NCI-H526 treated with DMSO at 0.1 percent for 48 hours (cell line): ENCODE data around the gene SLC44A4.
"Not testable (repeated sequence)": the region's sequence is repeated elsewhere in the genome, so short reads cannot be mapped to it uniquely, and the experiment has no call there.

Experiments used
- DNase-seq: peaks from one replicate; lab custom pipeline; 2025; lab: John Stamatoyannopoulos, UW

The SLC44A4 gene

GRCh38 chr6:31858707-31859106, 20.1 kb downstream of the SLC44A4 start:
- no peak for DNase-seq

- not testable (repeated sequence) for DNase-seq
Measured at GRCh38 chr6:31857774-31858173, 21.0 kb downstream of the SLC44A4 start.

GRCh38 chr6:31851980-31852718, 26.6 kb downstream of the SLC44A4 start:
- not testable (repeated sequence) for DNase-seq

GRCh38 chr6:31851485-31851832, 27.3 kb downstream of the SLC44A4 start:
- DNase-seq: no peak

GRCh38 chr6:31850765-31851484, 27.9 kb downstream of the SLC44A4 start:
- no peak for DNase-seq

- DNase-seq: no peak
Measured at GRCh38 chr6:31847276-31847978, 31.4 kb downstream of the SLC44A4 start.

GRCh38 chr6:31844507-31844906, 34.3 kb downstream of the SLC44A4 start:
- no peak for DNase-seq

- no peak for DNase-seq
Measured at GRCh38 chr6:31842053-31842452, 36.7 kb downstream of the SLC44A4 start.

- DNase-seq: not testable (repeated sequence)
Measured at GRCh38 chr6:31839779-31840126, 39.0 kb downstream of the SLC44A4 start.

GRCh38 chr6:31838968-31839367, 39.8 kb downstream of the SLC44A4 start:
- no peak for DNase-seq

GRCh38 chr6:31838114-31838553, 40.7 kb downstream of the SLC44A4 start:
- not testable (repeated sequence) for DNase-seq

- DNase-seq: no peak
Measured at GRCh38 chr6:31837369-31838113, 41.3 kb downstream of the SLC44A4 start.

GRCh38 chr6:31836474-31837368, 42.1 kb downstream of the SLC44A4 start:
- no peak for DNase-seq

GRCh38 chr6:31836047-31836473, 42.7 kb downstream of the SLC44A4 start:
- DNase-seq: no peak

- peak; percentile 85 for DNase-seq
Measured at GRCh38 chr6:31834367-31835250, 44.2 kb downstream of the SLC44A4 start.

- no peak for DNase-seq
Measured at GRCh38 chr6:31831350-31832215, 47.2 kb downstream of the SLC44A4 start.

GRCh38 chr6:31830886-31831335, 47.9 kb downstream of the SLC44A4 start:
- no peak for DNase-seq

GRCh38 chr6:31829633-31830283, 49.0 kb downstream of the SLC44A4 start:
- peak; percentile 73 for DNase-seq
